ENCODE results near the gene PTPRG.

PTPRG gene

GRCh38 chr3:62178739-62179600 lies 617.6 kb downstream of the PTPRG start:
- no peaks in the 10 kb centered on the region for H3K9me3 ChIP-seq (ENCODE audit: control insufficient read depth, low read length)
- no peaks in the 10 kb centered on the region for H3K4me1 ChIP-seq (ENCODE audit: control insufficient read depth, insufficient read depth, low read length)
- H3K4me3 ChIP-seq (ENCODE audit: low read length), result no peak overlapping the region
- H3K36me3 ChIP-seq (ENCODE audit: control insufficient read depth, insufficient read depth, low read length), result no peaks in the 10 kb centered on the region
- no peaks in the 10 kb centered on the region for H3K27me3 ChIP-seq (ENCODE audit: control insufficient read depth, insufficient read depth, low read length)
- no peak overlapping the region for H3K9ac ChIP-seq (ENCODE audit: low read length)

GRCh38 chr3:62180514-62180913 lies 619.1 kb downstream of the PTPRG start:
- Histone ChIP-seq H3K9me3 (ENCODE audit: control insufficient read depth, low read length) (no peaks in the 10 kb centered on the region), H3K36me3 (ENCODE audit: control insufficient read depth, insufficient read depth, low read length) (no peaks in the 10 kb centered on the region), H3K27me3 (ENCODE audit: control insufficient read depth, insufficient read depth, low read length) (no peaks in the 10 kb centered on the region)

GRCh38 chr3:62183087-62183486 lies 621.7 kb downstream of the PTPRG start:
- H3K9me3 ChIP-seq (ENCODE audit: control insufficient read depth, low read length), result no peaks in the 10 kb centered on the region
- no peaks in the 10 kb centered on the region for H3K4me1 ChIP-seq (ENCODE audit: control insufficient read depth, insufficient read depth, low read length)
- no peak overlapping the region for H3K4me3 ChIP-seq (ENCODE audit: low read length)
- H3K36me3 ChIP-seq (ENCODE audit: control insufficient read depth, insufficient read depth, low read length), result no peaks in the 10 kb centered on the region
- H3K9ac ChIP-seq (ENCODE audit: low read length), result no peak overlapping the region
- no peaks in the 10 kb centered on the region for H3K27me3 ChIP-seq (ENCODE audit: control insufficient read depth, insufficient read depth, low read length)

More at GRCh38 chr3:62180514-62180913, 619.1 kb downstream of the PTPRG start:
- H3K4me3 ChIP-seq (ENCODE audit: low read length), result no peak overlapping the region
- no peaks in the 10 kb centered on the region for H3K4me1 ChIP-seq (ENCODE audit: control insufficient read depth, insufficient read depth, low read length)
- no peak overlapping the region for H3K9ac ChIP-seq (ENCODE audit: low read length)

GRCh38 chr3:62183969-62184368 lies 622.6 kb downstream of the PTPRG start:
- Histone ChIP-seq H3K27me3 (ENCODE audit: control insufficient read depth, insufficient read depth, low read length) (no peaks in the 10 kb centered on the region), H3K4me3 (ENCODE audit: low read length) (no peak overlapping the region), H3K9me3 (ENCODE audit: control insufficient read depth, low read length) (no peaks in the 10 kb centered on the region), H3K9ac (ENCODE audit: low read length) (no peak overlapping the region), H3K36me3 (ENCODE audit: control insufficient read depth, insufficient read depth, low read length) (no peaks in the 10 kb centered on the region), H3K4me1 (ENCODE audit: control insufficient read depth, insufficient read depth, low read length) (no peaks in the 10 kb centered on the region)

- no peaks in the 10 kb centered on the region for H3K4me1 ChIP-seq (ENCODE audit: control insufficient read depth, insufficient read depth, low read length)
- no peaks in the 10 kb centered on the region for H3K36me3 ChIP-seq (ENCODE audit: control insufficient read depth, insufficient read depth, low read length)
- H3K27me3 ChIP-seq (ENCODE audit: control insufficient read depth, insufficient read depth, low read length), result no peaks in the 10 kb centered on the region
- no peak overlapping the region for H3K4me3 ChIP-seq (ENCODE audit: low read length)
- no peaks in the 10 kb centered on the region for H3K9me3 ChIP-seq (ENCODE audit: control insufficient read depth, low read length)
- no peak overlapping the region for H3K9ac ChIP-seq (ENCODE audit: low read length)
These were observed 623.2 kb downstream of the PTPRG start for GRCh38 chr3:62184559-62184958.

GRCh38 chr3:62187022-62187431 lies 625.7 kb downstream of the PTPRG start:
- H3K4me3 ChIP-seq (ENCODE audit: low read length), result no peak overlapping the region
- H3K9ac ChIP-seq (ENCODE audit: low read length), result no peak overlapping the region
- no peaks in the 10 kb centered on the region for H3K9me3 ChIP-seq (ENCODE audit: control insufficient read depth, low read length)
- no peaks in the 10 kb centered on the region for H3K27me3 ChIP-seq (ENCODE audit: control insufficient read depth, insufficient read depth, low read length)
- H3K4me1 ChIP-seq (ENCODE audit: control insufficient read depth, insufficient read depth, low read length), result no peaks in the 10 kb centered on the region
- no peaks in the 10 kb centered on the region for H3K36me3 ChIP-seq (ENCODE audit: control insufficient read depth, insufficient read depth, low read length)

GRCh38 chr3:62188681-62189375 lies 627.5 kb downstream of the PTPRG start:
- Histone ChIP-seq H3K9ac (ENCODE audit: low read length) (no peak overlapping the region), H3K4me1 (ENCODE audit: control insufficient read depth, insufficient read depth, low read length) (no peaks in the 10 kb centered on the region), H3K4me3 (ENCODE audit: low read length) (no peak overlapping the region), H3K9me3 (ENCODE audit: control insufficient read depth, low read length) (no peaks in the 10 kb centered on the region), H3K36me3 (ENCODE audit: control insufficient read depth, insufficient read depth, low read length) (no peaks in the 10 kb centered on the region), H3K27me3 (ENCODE audit: control insufficient read depth, insufficient read depth, low read length) (no peaks in the 10 kb centered on the region)

GRCh38 chr3:62189376-62189698 lies 628.0 kb downstream of the PTPRG start:
- H3K36me3 ChIP-seq (ENCODE audit: control insufficient read depth, insufficient read depth, low read length), result no peaks in the 10 kb centered on the region
- no peaks in the 10 kb centered on the region for H3K4me1 ChIP-seq (ENCODE audit: control insufficient read depth, insufficient read depth, low read length)
- no peaks in the 10 kb centered on the region for H3K27me3 ChIP-seq (ENCODE audit: control insufficient read depth, insufficient read depth, low read length)
- no peak overlapping the region for H3K4me3 ChIP-seq (ENCODE audit: low read length)
- no peak overlapping the region for H3K9ac ChIP-seq (ENCODE audit: low read length)
- H3K9me3 ChIP-seq (ENCODE audit: control insufficient read depth, low read length), result no peaks in the 10 kb centered on the region

GRCh38 chr3:62192891-62193290 lies 631.5 kb downstream of the PTPRG start:
- H3K9me3 ChIP-seq (ENCODE audit: control insufficient read depth, low read length), result no peaks in the 10 kb centered on the region
- no peak overlapping the region for H3K4me3 ChIP-seq (ENCODE audit: low read length)
- no peaks in the 10 kb centered on the region for H3K36me3 ChIP-seq (ENCODE audit: control insufficient read depth, insufficient read depth, low read length)
- no peak overlapping the region for H3K9ac ChIP-seq (ENCODE audit: low read length)
- H3K27me3 ChIP-seq (ENCODE audit: control insufficient read depth, insufficient read depth, low read length), result no peaks in the 10 kb centered on the region
- no peaks in the 10 kb centered on the region for H3K4me1 ChIP-seq (ENCODE audit: control insufficient read depth, insufficient read depth, low read length)

- Histone ChIP-seq H3K9me3 (ENCODE audit: control insufficient read depth, low read length) (no peaks in the 10 kb centered on the region), H3K9ac (ENCODE audit: low read length) (no peak overlapping the region), H3K27me3 (ENCODE audit: control insufficient read depth, insufficient read depth, low read length) (no peaks in the 10 kb centered on the region), H3K36me3 (ENCODE audit: control insufficient read depth, insufficient read depth, low read length) (no peaks in the 10 kb centered on the region), H3K4me3 (ENCODE audit: low read length) (no peak overlapping the region), H3K4me1 (ENCODE audit: control insufficient read depth, insufficient read depth, low read length) (no peaks in the 10 kb centered on the region)
These were observed 632.4 kb downstream of the PTPRG start for GRCh38 chr3:62193586-62194345.

GRCh38 chr3:62197350-62198012 lies 636.1 kb downstream of the PTPRG start:
- Histone ChIP-seq H3K36me3 (ENCODE audit: control insufficient read depth, insufficient read depth, low read length) (no peaks in the 10 kb centered on the region), H3K27me3 (ENCODE audit: control insufficient read depth, insufficient read depth, low read length) (no peaks in the 10 kb centered on the region), H3K4me3 (ENCODE audit: low read length) (no peak overlapping the region), H3K9me3 (ENCODE audit: control insufficient read depth, low read length) (no peaks in the 10 kb centered on the region), H3K9ac (ENCODE audit: low read length) (no peak overlapping the region), H3K4me1 (ENCODE audit: control insufficient read depth, insufficient read depth, low read length) (no peaks in the 10 kb centered on the region)

Measured in mucosa of stomach (tissue), 1 donor.